Colonic mucosa (tissue), 4 donors: ENCODE results near the gene ZNF426. TPM values are rescaled to one million over a fixed set of nuclear protein-coding genes. Genes with fewer than 3 reads are reported as not detected.
"Not testable (repeated sequence)": the region's sequence is repeated elsewhere in the genome, so short reads cannot be mapped to it uniquely, and the experiment has no call there.

Experiments used
- DNase-seq: peaks from one replicate; pipeline ENCODE4 v3.0.0-alpha.2; 2020
- H3K27ac ChIP-seq: fragments of 200-600 bp; one replicate; pipeline ENCODE4 v1.8.0; 2021
- H3K27me3 ChIP-seq: fragments of 200-600 bp; one replicate; pipeline ENCODE4 v1.8.0; 2021
- H3K36me3 ChIP-seq: fragments of 200-600 bp; one replicate; pipeline ENCODE4 v1.8.0; 2021
- H3K4me1 ChIP-seq: fragments of 200-600 bp; one replicate; pipeline ENCODE4 v1.8.0; 2021; ENCODE audit warnings: mild to moderate bottlenecking
- H3K4me3 ChIP-seq: fragments of 200-600 bp; one replicate; pipeline ENCODE4 v1.8.0; 2021
- H3K9ac ChIP-seq, 2 donors: one replicate each; pipeline ENCODE4 v1.7.0; 2013; ENCODE audit warnings: control low read depth in 2 of 2, low read depth in 2 of 2, low read length in 2 of 2
- H3K9me3 ChIP-seq: fragments of 200-600 bp; one replicate; pipeline ENCODE4 v1.8.0; 2021
- CTCF ChIP-seq: fragments of 200-600 bp; IDR thresholded peaks from one replicate; pipeline ENCODE4 v1.8.0; 2022; ENCODE audit warnings: antibody characterized with exemption, mild to moderate bottlenecking
- intact Hi-C: fragments of 100-400 bp; cut with DNase I; formaldehyde crosslinking; loops from one replicate; pipeline ENCODE4 v1.14.1; 2022
- total RNA-seq, 2 donors: library from RNA; stranded (reverse); fragmentation: NEBNext Ultra II Directional in 1 of 2; extraction: Animal tissue kit (Norgen Biotek cat#: 25700) in 1 of 2; gene quantifications; one replicate each; pipeline ENCODE4 v1.2.1, GENCODE V29; 2021
- donor health status: healthy.
- donor health status: DM: no; HTN: no; CAD: no.
- donor health status: DM: no; HTN: no; CAD: no.

The ZNF426 gene
- 10 to 100 TPM in 1 of 2 donors, 1 to 10 TPM in 1; 7.5 to 11.5 TPM for total RNA-seq

GRCh38 chr19:9538183-9539058, at the start of gene ZNF426:
TSS of gene ZNF426 (minus strand) at chr19:9538645. CDS start at chr19:9536232, 2,413 bp downstream.
- peak within 1 kb of the TSS; percentile 77 to 85 for H3K9ac ChIP-seq
- no peaks in the 10 kb centered on the region for H3K27me3 ChIP-seq
- TF ChIP-seq CTCF: no peak
- H3K9me3 ChIP-seq: no peaks in the 10 kb centered on the region
- DNase-seq: peak; percentile 89
- H3K4me1 ChIP-seq: no peaks in the 10 kb centered on the region
- H3K27ac ChIP-seq: peak within 1 kb of the TSS; percentile 76
- H3K4me3 ChIP-seq: peak within 1 kb of the TSS; percentile 61
- peaks cover 19% of the 10 kb centered on the region for H3K36me3 ChIP-seq
- intact Hi-C loops: no loop called here

- H3K4me3 ChIP-seq: no peak overlapping the region
- peak; percentile 86 for DNase-seq
- H3K9ac ChIP-seq: no peak overlapping the region
- H3K9me3 ChIP-seq: no peaks in the 10 kb centered on the region
- no peaks in the 10 kb centered on the region for H3K36me3 ChIP-seq
- no peak overlapping the region for H3K27ac ChIP-seq
- no peaks in the 10 kb centered on the region for H3K4me1 ChIP-seq
- intact Hi-C loops: no loop called here
- peak; percentile 48 for TF ChIP-seq CTCF
- no peaks in the 10 kb centered on the region for H3K27me3 ChIP-seq
Observed at GRCh38 chr19:9586764-9587163, 48.3 kb upstream of the ZNF426 start.

- H3K9ac ChIP-seq: peak within 1 kb of the TSS; percentile 61 to 86
- H3K4me1 ChIP-seq: no peaks in the 10 kb centered on the region
- peaks cover 4% of the 10 kb centered on the region for H3K36me3 ChIP-seq
- H3K27ac ChIP-seq: peak within 1 kb of the TSS; percentile 78
- intact Hi-C loops: loop anchor here (5.0 kb wide), 1 partner anchor 272 kb away; no protein-coding TSS in a partner anchor
- H3K9me3 ChIP-seq: no peaks in the 10 kb centered on the region
- no peak for TF ChIP-seq CTCF
- peak; percentile 90 for DNase-seq
- no peaks in the 10 kb centered on the region for H3K27me3 ChIP-seq
- H3K4me3 ChIP-seq: peak within 1 kb of the TSS; percentile 90
Observed at GRCh38 chr19:9584073-9584833, 45.8 kb upstream of the ZNF426 start, which contains the start of gene ZNF121. TSS of gene ZNF121 (minus strand) at chr19:9584504. CDS start at chr19:9568097, 16,407 bp downstream.

- not testable (repeated sequence) for H3K9me3 ChIP-seq, H3K9ac ChIP-seq
- intact Hi-C loops: loop anchor here (5.0 kb wide), 1 partner anchor 270 kb away; no protein-coding TSS in a partner anchor
Observed at GRCh38 chr19:9582081-9582725, 43.8 kb upstream of the ZNF426 start.

GRCh38 chr19:9580728-9581127, 42.3 kb upstream of the ZNF426 start:
- no peaks in the 10 kb centered on the region for H3K27me3 ChIP-seq
- intact Hi-C loops: loop anchor here (5.0 kb wide), 1 partner anchor 268 kb away; no protein-coding TSS in a partner anchor
- DNase-seq: no peak
- TF ChIP-seq CTCF: no peak
- peaks cover 4% of the 10 kb centered on the region for H3K36me3 ChIP-seq
- H3K4me1 ChIP-seq: no peaks in the 10 kb centered on the region
- H3K9me3 ChIP-seq: no peaks in the 10 kb centered on the region
- H3K27ac ChIP-seq: no peak overlapping the region
- no peak overlapping the region for H3K4me3 ChIP-seq
- no peak overlapping the region for H3K9ac ChIP-seq

More at GRCh38 chr19:9582081-9582725, 43.8 kb upstream of the ZNF426 start:
- not testable (repeated sequence) for H3K4me1 ChIP-seq, DNase-seq, H3K27ac ChIP-seq, H3K36me3 ChIP-seq, H3K4me3 ChIP-seq, H3K27me3 ChIP-seq
